ENCODE measurements around the gene SLC1A7. TPM values are rescaled to one million over a fixed set of nuclear protein-coding genes. Genes with fewer than 3 reads are reported as not detected.

The SLC1A7 gene
- total and polyA plus RNA-seq, 4 donors: 0.21 to 0.67 (median 0.43) TPM

DNA sequence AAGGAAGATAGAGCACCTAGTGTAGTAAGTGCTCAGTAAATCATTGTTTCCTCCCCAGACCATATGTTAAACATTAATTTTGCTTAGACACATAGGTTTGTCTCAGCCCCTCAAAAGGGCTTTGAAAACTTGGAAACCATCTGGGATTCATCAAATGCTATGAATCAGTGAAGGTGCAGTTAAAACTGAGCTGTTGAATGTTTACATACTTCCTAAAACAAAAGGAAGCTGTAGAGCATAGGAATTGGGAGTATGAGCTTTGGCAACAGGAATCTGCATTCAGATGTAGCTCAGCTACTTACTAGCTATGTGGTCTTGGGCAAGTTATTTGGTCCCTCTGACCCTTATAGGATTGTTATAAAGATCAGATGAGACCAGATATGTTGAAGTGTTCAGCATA is 99.2 kb downstream of the SLC1A7 start:
- peaks cover 1 to 9% (median 3%) of the 10 kb centered on the region in 4 donors for H3K4me1 ChIP-seq (ENCODE audit: control insufficient read depth in 4 of 4, insufficient read depth in 4 of 4, low read length in 3 of 4)
- DNase-seq (ENCODE audit: low spot score): no peak
- H3K9me3 ChIP-seq (ENCODE audit: control insufficient read depth in 4 of 4, low read length in 3 of 4): no peaks in the 10 kb centered on the region
- TF ChIP-seq RAD21 (IDR thresholded peaks at IDR 0.05) (no peak), MAX (IDR thresholded peaks at IDR 0.05) (no peak), SP1 (IDR thresholded peaks at IDR 0.05) (no peak), FOXA2 (IDR thresholded peaks at IDR 0.05) (no peak), GABPA (IDR thresholded peaks at IDR 0.05 in 1 of 2, conservative IDR thresholded peaks at IDR 0.05 in 1 of 2) (no peak), JUND (IDR thresholded peaks at IDR 0.05) (no peak), HNF4G (IDR thresholded peaks at IDR 0.05) (no peak), ATF3 (IDR thresholded peaks at IDR 0.05) (no peak), FOXA1 (IDR thresholded peaks at IDR 0.05) (no peak)
- H3K36me3 ChIP-seq (ENCODE audit: control insufficient read depth in 4 of 4, insufficient read depth in 3 of 4, low read depth in 1 of 4, low read length in 3 of 4): peaks cover 6 to 55% (median 48%) of the 10 kb centered on the region in 4 donors
- no peak overlapping the region for H3K4me3 ChIP-seq (ENCODE audit: low read depth in 1 of 3, low read length in 3 of 3)
- H3K27me3 ChIP-seq (ENCODE audit: control insufficient read depth in 4 of 4, insufficient read depth in 4 of 4, low read length in 3 of 4): no peaks in the 10 kb centered on the region
- H3K27ac ChIP-seq (ENCODE audit: low read depth in 1 of 2, low read length in 2 of 2): no peak overlapping the region
- H3K9ac ChIP-seq (ENCODE audit: low read depth in 1 of 2, low read length in 2 of 2): no peak overlapping the region

DNA sequence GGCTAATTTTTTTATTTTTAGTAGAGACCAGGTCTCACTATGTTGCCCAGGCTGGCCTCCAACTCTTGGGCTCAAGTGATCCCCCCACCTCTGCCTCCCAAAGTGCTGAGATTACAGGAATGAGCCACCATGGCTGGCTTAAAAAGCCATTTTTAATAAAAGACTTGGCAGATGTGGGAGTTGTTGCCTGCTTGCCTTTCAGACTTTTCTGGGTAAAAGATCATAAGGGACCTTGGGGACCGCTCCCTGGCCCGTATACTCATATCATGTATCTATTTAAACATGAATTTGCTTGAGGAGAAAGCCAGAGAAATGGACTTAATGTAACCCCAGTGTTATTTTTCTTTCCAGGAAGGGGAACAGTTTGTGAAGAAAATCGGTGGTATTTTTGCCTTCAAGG is 103.9 kb downstream of the SLC1A7 start:
- H3K4me1 ChIP-seq (ENCODE audit: control insufficient read depth in 4 of 4, insufficient read depth in 4 of 4, low read length in 3 of 4): peaks cover 0 to 3% (median 0%) of the 10 kb centered on the region in 4 donors
- H3K9ac ChIP-seq (ENCODE audit: low read depth in 1 of 2, low read length in 2 of 2): no peak overlapping the region
- TF ChIP-seq JUND (IDR thresholded peaks at IDR 0.05): no peak
- TF ChIP-seq HNF4G (IDR thresholded peaks at IDR 0.05): no peak
- TF ChIP-seq TAF1 (conservative IDR thresholded peaks at IDR 0.05): no peak
- TF ChIP-seq, protein P1, sequence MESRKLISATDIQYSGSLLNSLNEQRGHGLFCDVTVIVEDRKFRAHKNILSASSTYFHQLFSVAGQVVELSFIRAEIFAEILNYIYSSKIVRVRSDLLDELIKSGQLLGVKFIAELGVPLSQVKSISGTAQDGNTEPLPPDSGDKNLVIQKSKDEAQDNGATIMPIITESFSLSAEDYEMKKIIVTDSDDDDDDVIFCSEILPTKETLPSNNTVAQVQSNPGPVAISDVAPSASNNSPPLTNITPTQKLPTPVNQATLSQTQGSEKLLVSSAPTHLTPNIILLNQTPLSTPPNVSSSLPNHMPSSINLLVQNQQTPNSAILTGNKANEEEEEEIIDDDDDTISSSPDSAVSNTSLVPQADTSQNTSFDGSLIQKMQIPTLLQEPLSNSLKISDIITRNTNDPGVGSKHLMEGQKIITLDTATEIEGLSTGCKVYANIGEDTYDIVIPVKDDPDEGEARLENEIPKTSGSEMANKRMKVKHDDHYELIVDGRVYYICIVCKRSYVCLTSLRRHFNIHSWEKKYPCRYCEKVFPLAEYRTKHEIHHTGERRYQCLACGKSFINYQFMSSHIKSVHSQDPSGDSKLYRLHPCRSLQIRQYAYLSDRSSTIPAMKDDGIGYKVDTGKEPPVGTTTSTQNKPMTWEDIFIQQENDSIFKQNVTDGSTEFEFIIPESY (IDR thresholded peaks at IDR 0.05): no peak
- no peak for TF ChIP-seq RAD21 (IDR thresholded peaks at IDR 0.05)
- no peak for TF ChIP-seq REST (IDR thresholded peaks at IDR 0.05)
- no peak for TF ChIP-seq RXRA (IDR thresholded peaks at IDR 0.05)
- no peak for TF ChIP-seq HNF4A (conservative IDR thresholded peaks at IDR 0.05)
- TF ChIP-seq ATF3 (IDR thresholded peaks at IDR 0.05): no peak
- TF ChIP-seq SP1 (IDR thresholded peaks at IDR 0.05): no peak
- no peak for TF ChIP-seq FOXA1 (IDR thresholded peaks at IDR 0.05)
- no peak for TF ChIP-seq YY1 (IDR thresholded peaks at IDR 0.05)
- TF ChIP-seq EGR1 (IDR thresholded peaks at IDR 0.05; ENCODE audit: low read depth in 2 of 2): no peak
- no peak for TF ChIP-seq NR2F2 (IDR thresholded peaks at IDR 0.05)
- no peak overlapping the region for H3K4me3 ChIP-seq (ENCODE audit: low read depth in 1 of 3, low read length in 3 of 3)
- H3K27ac ChIP-seq (ENCODE audit: low read depth in 1 of 2, low read length in 2 of 2): no peak overlapping the region
- no peaks in the 10 kb centered on the region for H3K27me3 ChIP-seq (ENCODE audit: control insufficient read depth in 4 of 4, insufficient read depth in 4 of 4, low read length in 3 of 4)
- WGBS: 95% methylated on average over 3 of the region's 3 CpGs
- H3K9me3 ChIP-seq (ENCODE audit: control insufficient read depth in 4 of 4, low read length in 3 of 4): no peaks in the 10 kb centered on the region
- H3K36me3 ChIP-seq (ENCODE audit: control insufficient read depth in 4 of 4, insufficient read depth in 3 of 4, low read depth in 1 of 4, low read length in 3 of 4): peaks cover 2 to 54% (median 37%) of the 10 kb centered on the region in 4 donors
- no peak for DNase-seq (ENCODE audit: low spot score)

Small RNAs within 50 kb of the gene (small RNA-seq; reads per million reads assigned to genes)
- gene HIGD1AP11: not detected

Other genes with a start within 250 kb of the SLC1A7 start
- 100 to 1,000 TPM in 1 of 2 donors, 10 to 100 TPM in 1; 37.8 to 591 TPM for gene ECHDC2, start 220.9 kb downstream of the SLC1A7 start, total RNA-seq
- gene ECHDC2, start 220.9 kb downstream of the SLC1A7 start, polyA plus RNA-seq: 100 to 1,000 TPM; 269 to 302 TPM
- 100 to 1,000 TPM; 122 to 811 TPM for gene SCP2, start 215.4 kb downstream of the SLC1A7 start, total RNA-seq
- 100 to 1,000 TPM; 330 to 727 TPM for gene SCP2, start 215.4 kb downstream of the SLC1A7 start, polyA plus RNA-seq
- gene PODN, start 80.4 kb downstream of the SLC1A7 start, total RNA-seq: 10 to 100 TPM in 1 of 2 donors, 1 to 10 TPM in 1; 1.9 to 10.8 TPM
- 1 to 10 TPM; 3.0 to 9.6 TPM for gene PODN, start 80.4 kb downstream of the SLC1A7 start, polyA plus RNA-seq
- gene CPT2, start 54.2 kb upstream of the SLC1A7 start, total RNA-seq: 10 to 100 TPM; 27.4 to 82.7 TPM
- gene CPT2, start 54.2 kb upstream of the SLC1A7 start, polyA plus RNA-seq: 100 to 1,000 TPM in 1 of 2 donors, 10 to 100 TPM in 1; 66.8 to 109 TPM
- gene CZIB, start 78.0 kb upstream of the SLC1A7 start, total RNA-seq: 10 to 100 TPM; 19.8 to 29.8 TPM
- gene CZIB, start 78.0 kb upstream of the SLC1A7 start, polyA plus RNA-seq: 10 to 100 TPM; 20.9 to 32.3 TPM
- gene MAGOH, start 95.9 kb upstream of the SLC1A7 start, total RNA-seq: 10 to 100 TPM; 16.4 to 32.5 TPM
- gene MAGOH, start 95.9 kb upstream of the SLC1A7 start, polyA plus RNA-seq: 10 to 100 TPM; 21.2 to 31.8 TPM
- under 1 TPM; 0.33 to 0.75 TPM for gene LRP8, start 185.4 kb upstream of the SLC1A7 start, total RNA-seq
- under 1 TPM; 0.15 to 0.24 TPM for gene LRP8, start 185.4 kb upstream of the SLC1A7 start, polyA plus RNA-seq